ENCODE data around the gene TRIM66. TPM values are rescaled to one million over a fixed set of nuclear protein-coding genes. Genes with fewer than 3 reads are reported as not detected.

The TRIM66 gene
- total and polyA plus RNA-seq, 9 of the 15 experiments (the other 6 are each of a cell fraction or from before 2014, with no cell fraction given), result 1.1 to 7.3 (median 4.9) TPM

DNA sequence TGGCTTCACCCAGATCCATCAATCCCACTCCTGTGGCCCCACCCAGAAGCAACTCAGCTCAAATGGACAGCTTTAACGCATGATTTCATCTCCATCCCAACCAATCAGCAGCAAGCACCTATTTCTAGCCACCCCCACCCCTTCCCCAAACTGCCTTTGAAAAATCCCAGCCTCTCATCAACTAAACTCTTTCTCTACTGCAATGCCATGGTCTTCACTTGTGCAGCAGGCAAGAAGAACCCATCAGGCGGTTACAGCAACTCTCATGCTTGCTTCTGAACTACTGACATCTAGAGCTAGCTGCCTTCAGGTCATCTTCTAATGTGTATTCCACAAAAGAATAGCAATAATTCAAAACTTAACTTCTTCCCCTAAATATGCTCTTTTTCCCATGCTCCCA lies 46.3 kb downstream of the TRIM66 start:
- 63% methylated on average over 2 of the region's 2 CpGs for WGBS (ENCODE audit: insufficient coverage, low coverage, missing lambda C conversion rate)
- DNase-seq (ENCODE audit: extremely low read depth in 1 of 4, low spot score in 3 of 4) (no peak), ATAC-seq (no peak), FAIRE-seq (no peak)
- Histone ChIP-seq H3K79me2 (ENCODE audit: control insufficient read depth, insufficient read depth, low read length) (no peaks in the 10 kb centered on the region), H3K9ac (ENCODE audit: insufficient read depth in 1 of 2, low read depth in 2 of 2, low read length in 2 of 2) (no peak overlapping the region), H3K27me3 (ENCODE audit: control insufficient read depth in 2 of 2, insufficient read depth in 2 of 2, low read length in 2 of 2) (no peaks in the 10 kb centered on the region), H3K9me3 (replicated peaks; ENCODE audit: control insufficient read depth, insufficient read depth, low read depth, low read length) (no peaks in the 10 kb centered on the region), H2AFZ (ENCODE audit: low read depth, low read length) (no peak overlapping the region), H4K20me1 (replicated peaks; ENCODE audit: control insufficient read depth, insufficient read depth, low read length) (0 out of 2 replicates have a peak, but pooled peaks cover 4% of the 10 kb centered on the region), H3K4me1 (replicated peaks in 1 of 2; ENCODE audit: control insufficient read depth in 2 of 2, insufficient read depth in 2 of 2, low read length in 2 of 2) (peaks cover 2 to 5% of the 10 kb centered on the region in 2 experiments; a peak in 4 of 5 replicates), H3K9me1 (ENCODE audit: control insufficient read depth, insufficient read depth, low read length) (no peaks in the 10 kb centered on the region), H3K4me3 (no peak overlapping the region), H3K27ac (ENCODE audit: extremely low read depth, low read depth, low read length) (no peak overlapping the region), H3K36me3 (ENCODE audit: control insufficient read depth, insufficient read depth, low read length) (peaks cover 12% of the 10 kb centered on the region), H3K4me2 (ENCODE audit: insufficient read depth, low read length) (no peak overlapping the region)
- in situ Hi-C loops (cut with MboI) (no loop called here), intact Hi-C loops (cut with micrococcal nuclease) (no loop called here)
- CTCF ChIA-PET (ENCODE audit: low intra/inter-chr PET ratio), result no interaction called here
- no peak for TF ChIP-seq ZNF133 (CRISPR knock-in tag; IDR thresholded peaks at IDR 0.05)
- TF ChIP-seq FIP1L1 (IDR thresholded peaks at IDR 0.05; ENCODE audit: low read depth, low read length, poor library complexity, severe bottlenecking), result no peak
- TF ChIP-seq ZNF324 (CRISPR knock-in tag; IDR thresholded peaks at IDR 0.05), result no peak
- TF ChIP-seq PHTF2 (CRISPR knock-in tag; IDR thresholded peaks at IDR 0.05), result no peak
- no peak for TF ChIP-seq SMAD1 (IDR thresholded peaks at IDR 0.05; ENCODE audit: low read depth, low read length, partially characterized antibody)
- TF ChIP-seq TCF3 (CRISPR knock-in tag; IDR thresholded peaks at IDR 0.05), result no peak
- no peak for TF ChIP-seq POU5F1 (IDR thresholded peaks at IDR 0.05; ENCODE audit: borderline replicate concordance, low read depth, low read length, partially characterized antibody)
- TF ChIP-seq DIDO1 (tag; IDR thresholded peaks at IDR 0.05; ENCODE audit: low read depth), result no peak
- no peak for TF ChIP-seq FOXK1 (CRISPR knock-in tag; IDR thresholded peaks at IDR 0.05; ENCODE audit: borderline replicate concordance)
- TF ChIP-seq STAT5B (CRISPR knock-in tag; IDR thresholded peaks at IDR 0.05), result no peak
- no peak for TF ChIP-seq ZNF316 (IDR thresholded peaks at IDR 0.05)
- no peak for TF ChIP-seq PRPF4 (IDR thresholded peaks at IDR 0.05; ENCODE audit: insufficient read depth, low read depth, low read length, poor library complexity, severe bottlenecking)
- TF ChIP-seq ZNF431 (CRISPR knock-in tag; IDR thresholded peaks at IDR 0.05), result no peak
- TF ChIP-seq, protein P1, sequence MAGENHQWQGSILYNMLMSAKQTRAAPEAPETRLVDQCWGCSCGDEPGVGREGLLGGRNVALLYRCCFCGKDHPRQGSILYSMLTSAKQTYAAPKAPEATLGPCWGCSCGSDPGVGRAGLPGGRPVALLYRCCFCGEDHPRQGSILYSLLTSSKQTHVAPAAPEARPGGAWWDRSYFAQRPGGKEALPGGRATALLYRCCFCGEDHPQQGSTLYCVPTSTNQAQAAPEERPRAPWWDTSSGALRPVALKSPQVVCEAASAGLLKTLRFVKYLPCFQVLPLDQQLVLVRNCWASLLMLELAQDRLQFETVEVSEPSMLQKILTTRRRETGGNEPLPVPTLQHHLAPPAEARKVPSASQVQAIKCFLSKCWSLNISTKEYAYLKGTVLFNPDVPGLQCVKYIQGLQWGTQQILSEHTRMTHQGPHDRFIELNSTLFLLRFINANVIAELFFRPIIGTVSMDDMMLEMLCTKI (IDR thresholded peaks at IDR 0.05; ENCODE audit: partially characterized antibody), result no peak
- POLR2A ChIA-PET, result interaction anchor here (0.5 to 0.6 kb wide), 2 partner anchors 9 to 14 kb away, joined by 3 read pairs; no protein-coding TSS in a partner anchor
- no TSS peak for BruUV-seq (replicated peaks)

Measured in K562 (cell line).